KMS-11 (cell line): ENCODE measurements around the gene SMAD7.

Source experiments
- H2AFZ ChIP-seq: fragments of 200-600 bp; sonication (generic); 2 replicates; pipeline ENCODE4 v1.6.1; 2016; ENCODE audit warnings: antibody characterized with exemption, mixed run types, low read depth
- H3K27ac ChIP-seq: fragments of 200-600 bp; sonication (generic); 2 replicates; pipeline ENCODE4 v1.6.1; 2016; ENCODE audit warnings: mild to moderate bottlenecking, mixed run types
- H3K27me3 ChIP-seq: fragments of 200-600 bp; sonication (generic); 2 replicates; pipeline ENCODE4 v1.6.1; 2017; ENCODE audit warnings: mild to moderate bottlenecking, low read depth, mixed run types, moderate library complexity; ENCODE audit not compliant: insufficient read depth
- H3K36me3 ChIP-seq: fragments of 200-600 bp; sonication (generic); 2 replicates; pipeline ENCODE4 v1.6.1; 2017; ENCODE audit warnings: mild to moderate bottlenecking, mixed run types; ENCODE audit not compliant: insufficient read depth
- H3K4me1 ChIP-seq: fragments of 200-600 bp; sonication (generic); 2 replicates; pipeline ENCODE4 v1.6.1; 2016; ENCODE audit warnings: mild to moderate bottlenecking, low read depth, mixed run types; ENCODE audit not compliant: poor library complexity, severe bottlenecking
- H3K4me2 ChIP-seq: fragments of 200-600 bp; sonication (generic); 2 replicates; pipeline ENCODE4 v1.7.0; 2016; ENCODE audit warnings: mild to moderate bottlenecking, mixed run types
- H3K4me3 ChIP-seq: fragments of 200-600 bp; sonication (generic); IDR thresholded peaks from 2 replicates; pipeline ENCODE4 v1.6.1; 2017; ENCODE audit warnings: low read depth, low read length, mixed read lengths; ENCODE audit not compliant: insufficient read depth
- H3K79me2 ChIP-seq: fragments of 200-600 bp; sonication (generic); 2 replicates; pipeline ENCODE4 v1.6.1; 2016; ENCODE audit warnings: low read depth, mixed run types; ENCODE audit not compliant: insufficient read depth
- H3K9ac ChIP-seq: fragments of 200-600 bp; sonication (generic); 2 replicates; pipeline ENCODE4 v1.6.1; 2016; ENCODE audit warnings: mild to moderate bottlenecking, mixed run types
- H4K20me1 ChIP-seq: fragments of 200-600 bp; sonication (generic); 2 replicates; pipeline ENCODE4 v1.6.1; 2016; ENCODE audit warnings: mild to moderate bottlenecking, mixed run types; ENCODE audit not compliant: insufficient read depth
- TF ChIP-seq, protein P1 (sequence below): fragments of 200-600 bp; sonication (generic); conservative IDR thresholded peaks from 2 replicates; pipeline ENCODE4 v1.6.1; 2017; ENCODE audit warnings: low read depth, mild to moderate bottlenecking, antibody characterized with exemption, low read length, moderate library complexity, mixed read lengths

Gene SMAD7

DNA sequence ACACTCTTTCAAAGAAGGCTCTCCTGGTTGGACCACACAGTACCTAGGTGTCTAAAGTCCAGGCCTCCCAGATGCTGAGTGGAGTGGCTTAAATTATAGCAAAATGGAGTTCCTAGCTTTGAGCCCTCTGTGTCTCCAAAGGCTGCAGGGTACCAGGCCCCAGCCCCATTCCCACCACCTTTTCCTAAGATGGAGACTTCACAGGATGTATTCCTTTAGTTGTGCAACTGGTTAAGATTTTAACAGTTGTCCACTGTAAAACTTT, 4.9 kb downstream of the SMAD7 start:
- no peaks in the 10 kb centered on the region for H3K27me3 ChIP-seq
- peaks cover 81% of the 10 kb centered on the region for H4K20me1 ChIP-seq
- H3K4me3 ChIP-seq, result no peak overlapping the region
- peaks cover 34% of the 10 kb centered on the region; the same call in 1 of the 2 replicates for H3K36me3 ChIP-seq
- peak overlapping the region; percentile 4; the same call in 1 of the 2 replicates for H3K27ac ChIP-seq
- TF ChIP-seq, protein P1, sequence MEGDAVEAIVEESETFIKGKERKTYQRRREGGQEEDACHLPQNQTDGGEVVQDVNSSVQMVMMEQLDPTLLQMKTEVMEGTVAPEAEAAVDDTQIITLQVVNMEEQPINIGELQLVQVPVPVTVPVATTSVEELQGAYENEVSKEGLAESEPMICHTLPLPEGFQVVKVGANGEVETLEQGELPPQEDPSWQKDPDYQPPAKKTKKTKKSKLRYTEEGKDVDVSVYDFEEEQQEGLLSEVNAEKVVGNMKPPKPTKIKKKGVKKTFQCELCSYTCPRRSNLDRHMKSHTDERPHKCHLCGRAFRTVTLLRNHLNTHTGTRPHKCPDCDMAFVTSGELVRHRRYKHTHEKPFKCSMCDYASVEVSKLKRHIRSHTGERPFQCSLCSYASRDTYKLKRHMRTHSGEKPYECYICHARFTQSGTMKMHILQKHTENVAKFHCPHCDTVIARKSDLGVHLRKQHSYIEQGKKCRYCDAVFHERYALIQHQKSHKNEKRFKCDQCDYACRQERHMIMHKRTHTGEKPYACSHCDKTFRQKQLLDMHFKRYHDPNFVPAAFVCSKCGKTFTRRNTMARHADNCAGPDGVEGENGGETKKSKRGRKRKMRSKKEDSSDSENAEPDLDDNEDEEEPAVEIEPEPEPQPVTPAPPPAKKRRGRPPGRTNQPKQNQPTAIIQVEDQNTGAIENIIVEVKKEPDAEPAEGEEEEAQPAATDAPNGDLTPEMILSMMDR, result no peak
- H3K4me1 ChIP-seq, result peaks cover 68% of the 10 kb centered on the region
- no peak overlapping the region for H2AFZ ChIP-seq
- peaks cover 98% of the 10 kb centered on the region for H3K79me2 ChIP-seq
- H3K4me2 ChIP-seq, result peak overlapping the region; percentile 95
- peak overlapping the region; percentile 66; the same call in 1 of the 2 replicates for H3K9ac ChIP-seq

DNA sequence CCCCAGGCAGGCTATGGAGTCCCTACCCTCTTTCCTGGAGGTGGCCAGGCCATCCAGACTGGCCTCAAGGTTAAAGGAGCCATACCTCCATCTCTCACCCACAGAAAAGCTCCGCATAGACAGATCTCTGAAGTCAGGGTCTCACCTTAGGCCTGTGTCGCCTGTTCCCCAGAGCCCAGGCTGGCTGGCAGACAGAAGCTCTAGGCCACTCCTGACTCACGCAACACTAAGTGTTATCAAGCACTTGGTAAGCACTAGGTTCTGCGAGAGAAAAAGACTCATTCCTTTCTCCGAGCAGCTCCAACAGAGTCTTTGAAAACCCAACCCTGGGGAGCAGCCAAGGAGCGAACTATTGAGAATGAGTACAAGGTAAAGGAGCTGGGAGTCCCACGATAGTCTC, 6.1 kb downstream of the SMAD7 start:
- no peak overlapping the region for H3K9ac ChIP-seq
- H4K20me1 ChIP-seq, result peaks cover 94% of the 10 kb centered on the region
- peaks cover 34% of the 10 kb centered on the region; the same call in 1 of the 2 replicates for H3K36me3 ChIP-seq
- H3K4me1 ChIP-seq, result peaks cover 80% of the 10 kb centered on the region
- H3K27ac ChIP-seq, result no peak overlapping the region
- H2AFZ ChIP-seq, result no peak overlapping the region
- H3K4me2 ChIP-seq, result peak overlapping the region; percentile 95
- no peak overlapping the region for H3K4me3 ChIP-seq
- TF ChIP-seq, protein P1, result no peak
- H3K79me2 ChIP-seq, result peaks cover 100% of the 10 kb centered on the region
- H3K27me3 ChIP-seq, result no peaks in the 10 kb centered on the region

DNA sequence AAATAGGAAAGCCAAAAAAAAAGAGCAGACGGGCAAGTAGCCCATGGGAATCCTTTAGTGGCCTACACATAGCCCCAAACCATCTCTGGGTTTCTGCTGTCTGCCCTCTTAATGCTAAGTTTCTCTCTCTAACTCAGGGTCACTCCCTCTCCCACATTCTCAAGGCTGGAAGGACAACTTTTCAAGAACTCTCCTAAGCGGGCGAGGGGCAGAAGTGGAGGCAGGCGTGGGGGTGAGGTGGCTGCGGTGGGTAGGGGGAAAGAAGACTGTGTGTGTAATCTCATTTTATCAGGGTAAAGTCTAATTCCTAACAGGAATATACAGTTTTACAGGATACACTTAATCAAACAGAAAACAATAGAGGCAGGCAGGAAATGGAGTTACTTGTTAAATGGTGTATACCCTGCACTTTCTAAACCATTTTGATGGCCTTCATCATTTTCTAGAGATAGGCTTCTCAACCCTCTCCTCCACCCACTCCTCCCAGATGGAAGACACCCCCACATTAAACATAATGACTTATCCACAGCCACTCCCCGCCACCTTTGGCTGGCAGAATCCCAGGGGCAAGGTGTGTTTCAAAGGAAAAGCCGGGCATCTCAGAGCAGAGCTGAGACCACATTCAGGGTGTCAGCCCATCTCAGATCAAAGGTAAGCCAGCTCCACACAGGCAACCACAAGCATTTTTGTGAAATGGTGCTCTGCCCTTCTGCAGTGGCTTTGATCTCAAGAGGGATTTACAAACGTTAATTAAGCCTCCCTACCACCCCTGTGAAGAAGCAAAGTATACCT, 6.8 kb downstream of the SMAD7 start:
- Histone ChIP-seq H3K4me1 (peaks cover 86% of the 10 kb centered on the region), H2AFZ (no peak overlapping the region), H3K27ac (no peak overlapping the region), H3K27me3 (no peaks in the 10 kb centered on the region), H3K36me3 (peaks cover 34% of the 10 kb centered on the region; the same call in 1 of the 2 replicates), H3K9ac (no peak overlapping the region), H4K20me1 (peaks cover 94% of the 10 kb centered on the region), H3K79me2 (peaks cover 100% of the 10 kb centered on the region), H3K4me3 (no peak overlapping the region), H3K4me2 (peak overlapping the region; percentile 95; the same call in 1 of the 2 replicates)
- TF ChIP-seq, protein P1, result no peak

DNA sequence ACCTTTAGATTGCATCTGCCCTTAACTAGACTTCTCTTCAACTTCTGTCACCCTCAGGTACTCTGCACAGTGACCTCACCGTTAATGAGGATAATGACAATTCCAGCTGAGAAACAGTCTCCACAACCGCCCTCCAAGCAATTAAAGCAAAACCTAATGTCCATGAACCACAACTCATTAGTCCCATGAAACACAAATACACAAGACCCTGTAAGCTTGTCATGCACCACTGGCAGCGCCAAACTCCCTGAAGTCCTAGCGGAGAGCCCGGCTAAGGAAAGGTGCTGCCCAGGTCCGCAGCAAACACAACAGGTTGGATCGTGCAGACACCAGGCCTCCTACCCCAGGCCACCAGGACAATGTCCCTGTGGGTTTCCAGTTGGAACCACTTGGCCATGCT, 7.4 kb downstream of the SMAD7 start:
- peak overlapping the region; percentile 95; the same call in 1 of the 2 replicates for H3K4me2 ChIP-seq
- H3K4me3 ChIP-seq, result no peak overlapping the region
- H3K4me1 ChIP-seq, result peaks cover 91% of the 10 kb centered on the region

More for the DNA sequence above, 7.4 kb downstream of the SMAD7 start:
- Histone ChIP-seq H4K20me1 (peaks cover 93% of the 10 kb centered on the region), H3K36me3 (peaks cover 34% of the 10 kb centered on the region; the same call in 1 of the 2 replicates), H2AFZ (no peak overlapping the region), H3K79me2 (peaks cover 100% of the 10 kb centered on the region), H3K9ac (no peak overlapping the region), H3K27me3 (no peaks in the 10 kb centered on the region), H3K27ac (no peak overlapping the region)
- TF ChIP-seq, protein P1, result no peak
